ENCODE measurements around the gene TIMM17A.

- no peak for TF ChIP-seq YY1 (IDR thresholded peaks at IDR 0.05; ENCODE audit: low read depth)
- TF ChIP-seq TCF12 (IDR thresholded peaks at IDR 0.05; ENCODE audit: low read depth), result peak; percentile 90
- TF ChIP-seq CEBPB (IDR thresholded peaks at IDR 0.05), result no peak; the same call in 1 of the 2 replicates
- TF ChIP-seq TAF1 (IDR thresholded peaks at IDR 0.05; ENCODE audit: low read depth), result peak; percentile 90
- peak; percentile 10; the same call in 1 of the 2 replicates for TF ChIP-seq RAD21 (IDR thresholded peaks at IDR 0.05; ENCODE audit: low read depth)
- TF ChIP-seq NFIC (IDR thresholded peaks at IDR 0.05), result peak; percentile 87
- TF ChIP-seq MAX (IDR thresholded peaks at IDR 0.05), result peak; percentile 61; the same call in 1 of the 2 replicates
- peak; percentile 84 for TF ChIP-seq EP300 (IDR thresholded peaks at IDR 0.05; ENCODE audit: borderline replicate concordance)
- TF ChIP-seq TEAD4 (IDR thresholded peaks at IDR 0.05), result peak; percentile 67
These were observed 55.1 kb downstream of the TIMM17A start, which contains the start of gene ELF3 for GRCh38 chr1:202010180-202011015.
